Stimulated activated effector memory CD8-positive, alpha-beta T cell treated with anti-CD3 and anti-CD28 coated beads, Interleukin-12 subunit alpha, Interleukin-12 subunit beta, amount 100 ng/mL, for 72 hours (primary cell): ENCODE results near the gene POSTN.
"Not testable (repeated sequence)": the region's sequence is repeated elsewhere in the genome, so short reads cannot be mapped to it uniquely, and the experiment has no call there.

Experiments used
- ATAC-seq: fragments of 150-1000 bp; cut with Tn5 transposase; 2 replicates; pipeline ENCODE4 v1.10.0; 2021
- DNase-seq, 2 donors: peaks; one replicate each; pipeline ENCODE4 v3.0.0; 2021 to 2022; ENCODE audit warnings: low spot score in 2 of 2
- H3K27ac Mint-ChIP-seq: one replicate; pipeline ENCODE4 v1.8.0; 2022; ENCODE audit warnings: mild to moderate bottlenecking, mixed read lengths
- H3K36me3 Mint-ChIP-seq: one replicate; pipeline ENCODE4 v1.8.0; 2022; ENCODE audit warnings: mild to moderate bottlenecking, mixed read lengths
- H3K4me1 Mint-ChIP-seq: one replicate; pipeline ENCODE4 v1.8.0; 2022; ENCODE audit warnings: mixed read lengths
- H3K4me3 Mint-ChIP-seq: one replicate; pipeline ENCODE4 v1.8.0; 2022; ENCODE audit warnings: mild to moderate bottlenecking, mixed read lengths
- H3K9me3 Mint-ChIP-seq: one replicate; pipeline ENCODE4 v1.8.0; 2022; ENCODE audit warnings: mixed read lengths

The POSTN gene

GRCh38 chr13:37608750-37609339 is 10.3 kb upstream of the POSTN start:
- DNase-seq (no peak), ATAC-seq (no peak)
- H3K36me3 Mint-ChIP-seq: no peaks in the 10 kb centered on the region
- H3K27ac Mint-ChIP-seq: no peak overlapping the region
- peaks cover 12% of the 10 kb centered on the region for H3K9me3 Mint-ChIP-seq
- no peak overlapping the region for H3K4me3 Mint-ChIP-seq
- no peaks in the 10 kb centered on the region for H3K4me1 Mint-ChIP-seq

DNA sequence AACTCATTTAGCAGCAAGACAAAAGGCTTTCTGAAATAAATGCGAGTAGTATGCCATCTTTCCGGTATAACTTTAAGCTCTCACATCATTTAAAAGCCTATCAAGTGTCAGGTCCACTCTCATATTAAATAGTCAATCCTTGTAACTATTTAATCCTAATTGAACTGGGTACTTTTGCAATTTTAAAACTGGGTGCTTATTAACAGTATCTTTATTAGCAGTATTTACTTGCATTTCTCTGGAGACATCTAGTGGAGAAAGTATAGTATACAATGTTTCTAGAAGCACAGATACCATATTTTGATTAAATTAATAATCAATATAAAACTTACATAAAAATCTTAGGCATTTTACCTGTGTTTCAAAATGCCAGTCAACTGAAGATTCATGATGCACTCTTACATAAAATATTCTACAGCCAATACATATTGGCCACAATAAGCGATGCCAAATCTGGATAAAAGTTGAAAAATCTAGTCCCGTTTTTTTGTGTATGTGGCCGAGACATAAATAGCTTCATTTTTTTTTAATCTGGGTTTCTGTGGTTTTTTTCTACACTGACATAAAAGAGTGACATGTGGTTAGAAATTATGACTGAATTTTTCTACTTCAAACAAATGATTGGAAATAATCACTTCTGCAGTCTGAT is 4.3 kb upstream of the POSTN start:
- Mint-ChIP-seq H3K4me1 (no peaks in the 10 kb centered on the region), H3K9me3 (peaks cover 10% of the 10 kb centered on the region), H3K4me3 (no peak overlapping the region), H3K27ac (no peak overlapping the region), H3K36me3 (no peaks in the 10 kb centered on the region)
- DNase-seq (no peak), ATAC-seq (no peak)

DNA sequence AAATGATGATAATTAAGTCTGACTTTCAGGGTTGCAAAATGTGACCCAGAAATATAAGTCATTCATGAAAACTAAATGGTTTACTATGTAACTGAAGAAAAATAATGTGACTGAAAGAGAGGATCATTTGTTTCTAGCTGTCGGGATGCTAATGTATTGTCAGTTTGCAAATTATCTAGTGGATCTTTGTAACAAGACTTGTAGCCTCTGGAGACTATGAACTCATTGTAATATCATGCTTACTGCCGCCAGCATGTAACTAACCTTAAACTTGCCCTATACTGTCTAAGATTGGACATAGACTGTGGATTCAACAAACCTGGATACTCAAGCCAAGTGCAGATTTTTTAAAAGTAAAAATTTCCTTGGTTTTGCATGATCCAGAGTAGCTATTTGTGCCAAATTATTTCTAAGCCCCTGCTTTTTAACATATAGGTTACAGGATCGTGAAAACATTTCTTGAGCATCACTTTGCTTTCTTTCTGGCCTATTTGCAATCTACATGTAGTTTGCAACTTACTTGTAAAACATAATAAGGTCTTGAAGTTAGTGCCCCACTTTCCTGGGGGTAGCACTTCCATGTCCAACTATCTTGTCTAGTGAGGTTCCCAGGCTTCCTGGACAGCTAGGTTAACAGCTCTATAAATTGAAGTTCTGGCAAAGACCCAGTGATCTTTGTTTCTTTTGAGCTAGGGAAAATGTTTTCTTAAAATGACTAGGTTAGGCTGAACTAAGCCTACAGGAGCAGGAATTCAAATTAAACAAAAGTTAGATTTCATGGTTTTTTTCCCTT is 3.3 kb upstream of the POSTN start:
- peaks cover 10% of the 10 kb centered on the region for H3K9me3 Mint-ChIP-seq
- H3K36me3 Mint-ChIP-seq: no peaks in the 10 kb centered on the region
- DNase-seq (no peak), ATAC-seq (no peak)
- no peak overlapping the region for H3K4me3 Mint-ChIP-seq
- H3K27ac Mint-ChIP-seq: no peak overlapping the region
- H3K4me1 Mint-ChIP-seq: no peaks in the 10 kb centered on the region

- Mint-ChIP-seq H3K4me3 (no peak overlapping the region), H3K36me3 (no peaks in the 10 kb centered on the region), H3K9me3 (peaks cover 7% of the 10 kb centered on the region), H3K4me1 (no peaks in the 10 kb centered on the region), H3K27ac (no peak overlapping the region)
- ATAC-seq (no peak), DNase-seq (no peak)
Observed at GRCh38 chr13:37599519-37599918, 951 bp upstream of the POSTN start.

DNA sequence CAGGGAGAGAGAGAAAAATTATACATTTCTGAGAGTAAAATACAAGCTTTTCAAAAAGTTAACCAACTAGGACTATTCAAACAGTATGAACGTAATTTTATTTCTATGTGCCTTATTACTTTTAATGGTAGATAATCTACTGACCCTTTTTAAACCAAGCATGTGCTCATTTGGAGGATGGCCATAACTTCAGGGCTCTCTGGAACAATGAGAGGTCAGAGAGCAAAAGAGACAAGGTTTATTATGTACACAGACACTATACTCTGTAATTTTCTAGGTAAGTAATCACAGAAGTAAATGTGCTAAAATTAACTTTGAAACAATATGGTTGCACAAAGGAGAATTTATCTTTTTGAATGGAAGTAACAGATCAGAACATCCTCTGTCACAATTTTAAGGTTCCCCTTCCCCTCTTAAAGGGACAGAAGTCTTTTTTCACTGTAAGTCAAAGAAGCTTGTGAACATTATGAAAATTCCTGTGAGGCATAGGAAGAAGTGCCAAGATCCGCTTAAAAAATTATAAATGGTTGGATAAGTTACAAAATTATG is 1.0 kb downstream of the POSTN start:
- Mint-ChIP-seq H3K4me3 (no peak overlapping the region), H3K27ac (no peak overlapping the region), H3K4me1 (no peaks in the 10 kb centered on the region), H3K9me3 (peaks cover 4% of the 10 kb centered on the region), H3K36me3 (no peaks in the 10 kb centered on the region)
- DNase-seq: no peak
- no peak for ATAC-seq

GRCh38 chr13:37596805-37597204 is 1.8 kb downstream of the POSTN start:
- H3K27ac Mint-ChIP-seq: no peak overlapping the region
- H3K4me1 Mint-ChIP-seq: no peaks in the 10 kb centered on the region
- peaks cover 4% of the 10 kb centered on the region for H3K9me3 Mint-ChIP-seq
- H3K4me3 Mint-ChIP-seq: no peak overlapping the region
- ATAC-seq (no peak), DNase-seq (no peak)
- H3K36me3 Mint-ChIP-seq: no peaks in the 10 kb centered on the region

- H3K36me3 Mint-ChIP-seq: no peaks in the 10 kb centered on the region
- DNase-seq (no peak), ATAC-seq (no peak)
- H3K4me1 Mint-ChIP-seq: no peaks in the 10 kb centered on the region
- H3K27ac Mint-ChIP-seq: no peak overlapping the region
- H3K9me3 Mint-ChIP-seq: peaks cover 7% of the 10 kb centered on the region
- no peak overlapping the region for H3K4me3 Mint-ChIP-seq
Observed at GRCh38 chr13:37595162-37595561, 3.4 kb downstream of the POSTN start.

DNA sequence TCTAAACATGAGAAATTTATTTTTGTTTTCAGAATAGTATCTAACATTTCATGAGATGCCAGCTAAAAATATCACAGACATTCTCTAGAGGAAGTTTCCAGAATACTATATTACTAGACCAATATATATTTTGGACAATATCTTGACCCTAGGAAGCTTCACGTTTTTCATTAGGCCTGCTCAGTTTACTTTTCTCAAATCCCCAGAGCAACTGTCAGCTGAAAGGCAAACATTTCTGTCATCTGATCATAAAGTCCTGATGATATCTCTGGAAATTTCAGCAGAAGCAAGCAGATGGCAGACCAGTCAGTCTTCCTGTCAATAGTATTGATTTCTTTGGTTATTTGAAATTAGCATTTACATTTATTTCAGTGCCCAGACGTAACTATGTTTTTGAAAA is 4.0 kb downstream of the POSTN start:
- no peak for DNase-seq
- Mint-ChIP-seq H3K4me1 (no peaks in the 10 kb centered on the region), H3K9me3 (peaks cover 3% of the 10 kb centered on the region), H3K4me3 (no peak overlapping the region), H3K36me3 (no peaks in the 10 kb centered on the region), H3K27ac (no peak overlapping the region)
- ATAC-seq: no peak

DNA sequence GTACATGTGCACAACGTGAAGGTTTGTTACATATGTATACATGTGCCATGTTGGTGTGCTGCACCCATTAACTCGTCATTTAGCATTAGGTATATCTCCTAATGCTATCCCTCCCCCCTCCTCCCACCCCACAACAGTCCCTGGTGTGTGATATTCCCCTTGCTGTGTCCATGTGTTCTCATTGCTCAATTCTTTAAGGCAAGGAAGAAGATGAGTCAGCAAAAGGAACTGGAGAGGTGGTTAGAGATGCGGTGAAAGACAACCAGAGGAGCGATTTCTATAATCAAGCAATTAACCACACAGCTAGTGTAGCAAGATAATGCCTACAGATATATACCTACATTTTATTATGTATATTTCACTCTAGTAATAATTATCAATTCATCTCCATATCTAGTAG is 9.2 kb downstream of the POSTN start:
- not testable (repeated sequence) for H3K4me3 Mint-ChIP-seq, ATAC-seq, H3K9me3 Mint-ChIP-seq

GRCh38 chr13:37587236-37587635 is 11.3 kb downstream of the POSTN start:
- Mint-ChIP-seq H3K27ac (no peak overlapping the region), H3K36me3 (no peaks in the 10 kb centered on the region), H3K4me1 (no peaks in the 10 kb centered on the region), H3K4me3 (no peak overlapping the region), H3K9me3 (peaks cover 7% of the 10 kb centered on the region)
- DNase-seq: no peak
- ATAC-seq: no peak

More for the DNA sequence above, 9.2 kb downstream of the POSTN start:
- not testable (repeated sequence) for H3K27ac Mint-ChIP-seq, H3K36me3 Mint-ChIP-seq, H3K4me1 Mint-ChIP-seq, DNase-seq

DNA sequence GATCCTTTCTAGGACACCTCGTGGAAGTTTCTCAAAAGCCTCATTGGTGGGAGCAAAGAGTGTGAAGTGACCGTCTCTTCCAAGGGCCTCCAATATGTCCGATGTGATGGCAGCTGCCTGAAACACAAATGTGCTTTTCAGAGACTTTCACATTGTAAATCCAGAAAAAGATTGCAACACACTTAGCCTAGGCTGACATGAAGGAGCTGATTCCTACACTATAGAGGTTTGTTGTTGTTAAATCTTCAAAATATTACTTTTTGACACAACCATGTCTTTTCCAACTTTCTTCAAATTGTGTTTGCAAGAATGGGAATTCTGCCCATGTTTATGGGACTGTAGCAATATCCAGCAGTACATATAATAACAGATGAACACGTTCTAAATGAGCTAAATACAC is 12.4 kb downstream of the POSTN start:
- Mint-ChIP-seq H3K9me3 (peaks cover 6% of the 10 kb centered on the region), H3K36me3 (no peaks in the 10 kb centered on the region), H3K27ac (no peak overlapping the region), H3K4me3 (no peak overlapping the region), H3K4me1 (no peaks in the 10 kb centered on the region)
- ATAC-seq (no peak), DNase-seq (no peak)

DNA sequence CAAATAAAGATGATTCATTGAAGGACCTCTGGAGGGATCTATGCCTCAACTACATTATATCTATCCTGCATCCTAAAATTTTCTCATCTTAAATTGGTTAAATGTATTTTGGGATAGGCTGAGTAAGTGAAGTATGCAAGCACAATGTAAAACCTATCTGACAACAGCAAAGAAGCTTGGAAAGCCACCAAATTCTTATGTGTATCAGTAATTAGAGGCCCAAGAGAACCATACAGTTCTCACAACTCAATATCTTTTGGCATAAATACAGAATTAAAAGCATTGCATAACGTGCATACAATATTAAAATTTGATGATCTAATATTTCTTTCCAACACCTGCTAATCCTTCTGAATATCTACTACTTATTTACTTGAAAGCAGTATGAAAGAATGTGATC is 13.0 kb downstream of the POSTN start:
- no peaks in the 10 kb centered on the region for H3K4me1 Mint-ChIP-seq
- H3K27ac Mint-ChIP-seq: no peak overlapping the region
- ATAC-seq (no peak), DNase-seq (no peak)
- no peak overlapping the region for H3K4me3 Mint-ChIP-seq
- H3K9me3 Mint-ChIP-seq: peaks cover 6% of the 10 kb centered on the region
- H3K36me3 Mint-ChIP-seq: no peaks in the 10 kb centered on the region

DNA sequence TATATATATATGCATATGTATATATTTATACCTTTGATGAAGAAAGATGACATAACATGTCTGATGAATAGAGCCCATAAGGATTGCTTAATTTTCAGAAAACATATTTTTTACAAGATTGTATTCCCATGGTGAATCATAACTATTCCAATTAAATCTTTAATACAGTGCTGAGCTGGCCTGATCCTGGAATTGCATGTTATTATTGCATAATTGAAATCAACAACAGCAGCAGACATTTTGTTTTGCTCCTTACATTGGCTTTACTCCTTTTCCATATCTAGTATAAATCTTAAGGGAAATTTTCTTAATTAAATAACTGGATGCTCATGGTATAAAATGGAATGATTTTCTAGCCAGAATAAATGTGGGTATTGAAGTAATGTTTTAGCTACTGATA is 22.0 kb downstream of the POSTN start:
- H3K9me3 Mint-ChIP-seq: no peaks in the 10 kb centered on the region
- H3K36me3 Mint-ChIP-seq: no peaks in the 10 kb centered on the region
- ATAC-seq (no peak), DNase-seq (no peak)
- no peaks in the 10 kb centered on the region for H3K4me1 Mint-ChIP-seq
- no peak overlapping the region for H3K4me3 Mint-ChIP-seq
- H3K27ac Mint-ChIP-seq: no peak overlapping the region

- Mint-ChIP-seq H3K9me3 (peaks cover 4% of the 10 kb centered on the region), H3K4me3 (no peak overlapping the region), H3K36me3 (no peaks in the 10 kb centered on the region), H3K27ac (no peak overlapping the region), H3K4me1 (no peaks in the 10 kb centered on the region)
- no peak for DNase-seq
- no peak for ATAC-seq
Observed at GRCh38 chr13:37565425-37565824, 33.1 kb downstream of the POSTN start.

DNA sequence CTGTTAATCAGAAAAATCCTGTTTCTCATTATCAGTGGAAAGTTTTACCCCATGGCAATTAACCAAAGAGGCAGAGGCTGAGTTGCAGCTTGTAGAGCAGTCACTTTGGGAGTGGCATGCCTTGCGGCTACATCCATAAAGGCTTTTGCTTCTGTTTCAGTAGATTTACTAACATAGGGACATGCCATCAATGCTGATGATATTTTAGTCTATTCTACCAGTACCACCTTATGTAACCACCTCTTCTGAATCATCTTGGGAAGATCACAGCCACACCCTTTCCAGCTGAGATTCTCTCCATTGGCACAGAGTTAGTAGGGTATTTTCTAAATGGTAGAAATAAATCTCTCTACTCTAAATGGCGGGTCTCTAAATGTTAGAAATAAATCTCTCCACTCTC is 37.5 kb downstream of the POSTN start:
- Mint-ChIP-seq H3K9me3 (peaks cover 24% of the 10 kb centered on the region), H3K4me3 (no peak overlapping the region), H3K27ac (no peak overlapping the region), H3K36me3 (no peaks in the 10 kb centered on the region), H3K4me1 (no peaks in the 10 kb centered on the region)
- no peak for ATAC-seq
- DNase-seq: no peak

GRCh38 chr13:37560526-37560925 is 38.0 kb downstream of the POSTN start:
- ATAC-seq: no peak
- H3K4me1 Mint-ChIP-seq: no peaks in the 10 kb centered on the region
- H3K36me3 Mint-ChIP-seq: no peaks in the 10 kb centered on the region
- H3K9me3 Mint-ChIP-seq: peaks cover 24% of the 10 kb centered on the region
- no peak for DNase-seq
- H3K4me3 Mint-ChIP-seq: no peak overlapping the region
- H3K27ac Mint-ChIP-seq: no peak overlapping the region
